IMR-90 (cell line): Measurements from ENCODE around the gene AP3B1. TPM values are rescaled to one million over a fixed set of nuclear protein-coding genes. Genes with fewer than 3 reads are reported as not detected.

Source experiments
- ATAC-seq: fragments of 200-7000 bp; cut with Tn5 transposase; 2 replicates; pipeline ENCODE4 v1.9.1; 2020; ENCODE audit warnings: low read depth, mild to moderate bottlenecking, moderate library complexity
- BruUV-seq: library from RNA; stranded (reverse); fragments of 400-500 nt; replicated peaks from 2 replicates; lab custom pipeline; 2021; lab: Mats Ljungman, UMichigan
- CTCF ChIA-PET: fragments of 300-600 bp; formaldehyde crosslinking; extraction: SDS; loops from one replicate; lab custom pipeline; 2021; ENCODE audit warnings: antibody characterized with exemption; lab: Yijun Ruan, JAX
- POLR2A ChIA-PET: fragments of 300-600 bp; sonication (Branson Sonifier 250); formaldehyde crosslinking; loops from one replicate; lab custom pipeline; 2022; ENCODE audit warnings: antibody characterized with exemption; ENCODE audit not compliant: unreplicated experiment; lab: Charles Lee
- DNase-seq: peaks from one replicate; pipeline ENCODE4 v3.0.0; 2013
- H2AFZ ChIP-seq: replicated peaks from 2 replicates; pipeline ENCODE3; 2013; ENCODE audit warnings: low read length, mild to moderate bottlenecking; ENCODE audit not compliant: poor library complexity
- H2AK5ac ChIP-seq: 2 replicates; pipeline ENCODE4 v1.6.1; 2013; ENCODE audit warnings: low read depth, low read length, inconsistent platforms
- H2AK9ac ChIP-seq: replicated peaks from 2 replicates; pipeline ENCODE3; 2013; ENCODE audit warnings: mild to moderate bottlenecking, low read depth, low read length, moderate library complexity; ENCODE audit not compliant: poor library complexity
- H2BK120ac ChIP-seq: 2 replicates; pipeline ENCODE4 v1.6.1; 2013; ENCODE audit warnings: low read depth, low read length, inconsistent platforms
- H2BK15ac ChIP-seq: 3 replicates; pipeline ENCODE4 v1.6.1; 2013; ENCODE audit warnings: low read depth, low read length, inconsistent platforms
- H2BK20ac ChIP-seq: 2 replicates; pipeline ENCODE4 v1.6.1; 2013; ENCODE audit warnings: low read depth, mild to moderate bottlenecking, inconsistent platforms, low read length, moderate library complexity
- H2BK5ac ChIP-seq: 2 replicates; pipeline ENCODE4 v1.6.1; 2013; ENCODE audit warnings: mild to moderate bottlenecking, low read depth, low read length, inconsistent platforms; ENCODE audit not compliant: poor library complexity, severe bottlenecking
- H3K14ac ChIP-seq: replicated peaks from 2 replicates; pipeline ENCODE4 v1.6.1; 2013; ENCODE audit warnings: low read depth, low read length, inconsistent platforms
- H3K18ac ChIP-seq: 2 replicates; pipeline ENCODE4 v1.6.1; 2013; ENCODE audit warnings: low read depth, low read length, control low read depth
- H3K23ac ChIP-seq: 2 replicates; pipeline ENCODE4 v1.6.1; 2013; ENCODE audit warnings: low read depth, low read length, inconsistent platforms
- H3K27ac ChIP-seq: 2 replicates; pipeline ENCODE4 v1.5.1; 2013; ENCODE audit warnings: mild to moderate bottlenecking, control low read depth, low read length; ENCODE audit not compliant: insufficient read depth
- H3K27me3 ChIP-seq: 2 replicates; pipeline ENCODE4 v1.6.1; 2013; ENCODE audit warnings: low read length; ENCODE audit not compliant: control insufficient read depth, insufficient read depth
- H3K36me3 ChIP-seq: 2 replicates; pipeline ENCODE4 v1.6.1; 2013; ENCODE audit warnings: low read length, mixed read lengths; ENCODE audit not compliant: control insufficient read depth, insufficient read depth
- H3K4ac ChIP-seq: 2 replicates; pipeline ENCODE4 v1.6.1; 2013; ENCODE audit warnings: low read depth, low read length, inconsistent platforms
- H3K4me1 ChIP-seq: 2 replicates; pipeline ENCODE4 v1.6.1; 2013; ENCODE audit warnings: low read length, mixed read lengths; ENCODE audit not compliant: control insufficient read depth, insufficient read depth
- H3K4me2 ChIP-seq: 2 replicates; pipeline ENCODE4 v1.6.1; 2013; ENCODE audit warnings: low read depth, mild to moderate bottlenecking, control low read depth, low read length, moderate library complexity
- H3K4me3 ChIP-seq: 2 replicates; pipeline ENCODE4 v1.5.1; 2013; ENCODE audit warnings: low read depth, mild to moderate bottlenecking, control low read depth, low read length, moderate library complexity; ENCODE audit not compliant: insufficient read depth
- H3K56ac ChIP-seq: 2 replicates; pipeline ENCODE4 v1.6.1; 2013; ENCODE audit warnings: low read length, inconsistent platforms; ENCODE audit not compliant: insufficient read depth; ENCODE audit errors: extremely low read depth
- H3K79me1 ChIP-seq, 2 experiments: 2 replicates each; pipeline ENCODE4 v1.6.1; 2013; ENCODE audit warnings: low read length in 2 of 2, inconsistent platforms in 1 of 2, low read depth in 1 of 2
- H3K9ac ChIP-seq: 2 replicates; pipeline ENCODE4 v1.6.1; 2013; ENCODE audit warnings: low read depth, low read length, control low read depth
- H3K9me1 ChIP-seq: 2 replicates; pipeline ENCODE4 v1.6.1; 2013; ENCODE audit warnings: low read length, inconsistent platforms; ENCODE audit not compliant: insufficient read depth
- H3K9me3 ChIP-seq: 2 replicates; pipeline ENCODE4 v1.6.1; 2013; ENCODE audit warnings: low read length; ENCODE audit not compliant: control insufficient read depth, insufficient read depth
- H4K20me1 ChIP-seq: 2 replicates; pipeline ENCODE4 v1.6.1; 2013; ENCODE audit warnings: low read length, inconsistent platforms; ENCODE audit not compliant: insufficient read depth
- H4K5ac ChIP-seq: 2 replicates; pipeline ENCODE4 v1.6.1; 2013; ENCODE audit warnings: mild to moderate bottlenecking, low read depth, low read length, control low read depth
- H4K8ac ChIP-seq, 2 experiments: 2 replicates each; pipeline ENCODE4 v1.6.1; 2013; ENCODE audit warnings: low read depth in 2 of 2, low read length in 2 of 2, control low read depth in 1 of 2, inconsistent platforms in 1 of 2
- H4K91ac ChIP-seq: 2 replicates; pipeline ENCODE4 v1.6.1; 2013; ENCODE audit warnings: low read depth, low read length, inconsistent platforms; ENCODE audit not compliant: insufficient read depth
- BHLHE40 ChIP-seq: fragments of 150-350 bp; IDR thresholded peaks from 2 replicates; pipeline ENCODE4 v1.6.1; 2016; ENCODE audit warnings: mild to moderate bottlenecking, low read depth, low read length
- CEBPB ChIP-seq: IDR thresholded peaks from 2 replicates; pipeline ENCODE4 v1.6.1; 2012; ENCODE audit warnings: low read depth, low read length, improper control_type of control experiment
- CHD1 ChIP-seq: IDR thresholded peaks from 2 replicates; pipeline ENCODE4 v1.6.1; 2012; ENCODE audit warnings: low read depth, low read length, improper control_type of control experiment
- FOS ChIP-seq: fragments of 150-350 bp; IDR thresholded peaks from 2 replicates; pipeline ENCODE4 v1.6.1; 2016; ENCODE audit warnings: low read depth, low read length
- MAFK ChIP-seq: IDR thresholded peaks from 2 replicates; pipeline ENCODE4 v1.6.1; 2012; ENCODE audit warnings: low read depth, low read length, improper control_type of control experiment
- MAZ ChIP-seq: IDR thresholded peaks from 2 replicates; pipeline ENCODE4 v1.6.1; 2012; ENCODE audit warnings: low read depth, mild to moderate bottlenecking, low read length, improper control_type of control experiment, moderate library complexity, borderline replicate concordance
- MXI1 ChIP-seq: IDR thresholded peaks from 2 replicates; pipeline ENCODE4 v1.6.1; 2012; ENCODE audit warnings: low read depth, mild to moderate bottlenecking, low read length, moderate library complexity, borderline replicate concordance
- NFE2L2 ChIP-seq: fragments of 150-350 bp; IDR thresholded peaks from 2 replicates; pipeline ENCODE4 v1.6.1; 2016; ENCODE audit warnings: low read depth, mild to moderate bottlenecking, low read length
- POLR2A ChIP-seq: IDR thresholded peaks from 2 replicates; pipeline ENCODE4 v1.6.1; 2012; ENCODE audit warnings: mild to moderate bottlenecking, low read depth, low read length
- RAD21 ChIP-seq: IDR thresholded peaks from 2 replicates; pipeline ENCODE4 v1.6.1; 2012; ENCODE audit warnings: low read length, improper control_type of control experiment
- RCOR1 ChIP-seq: IDR thresholded peaks from 2 replicates; pipeline ENCODE4 v1.6.1; 2012; ENCODE audit warnings: mild to moderate bottlenecking, low read length, improper control_type of control experiment; ENCODE audit not compliant: insufficient replicate concordance
- RFX5 ChIP-seq: IDR thresholded peaks from 2 replicates; pipeline ENCODE4 v1.8.0; 2012; ENCODE audit warnings: low read depth, mild to moderate bottlenecking, low read length, moderate library complexity
- SMC3 ChIP-seq: fragments of 150-350 bp; IDR thresholded peaks from 2 replicates; pipeline ENCODE4 v1.6.1; 2016; ENCODE audit warnings: low read depth, mild to moderate bottlenecking, antibody characterized with exemption, low read length, moderate library complexity
- WGBS, 2 experiments: methylation state at CpG; one replicate each; pipeline versions ENCODE4 v1.1.5 to v1.1.7; 2013; ENCODE audit warnings: missing lambda C conversion rate in 2 of 2; ENCODE audit not compliant: insufficient read length in 1 of 2; ENCODE audit errors: extremely low coverage in 2 of 2; 5-methylcytosine and 5-hydroxymethylcytosine counted together
- dilution Hi-C: fragments of 300-500 bp; cut with HindIII; formaldehyde crosslinking; loops from one replicate; pipeline ENCODE4 v1.14.3; 2018; ENCODE audit warnings: low sequenced_read_pairs; ENCODE audit not compliant: unreplicated experiment
- in situ Hi-C: fragments of 300-500 bp; cut with MboI; formaldehyde crosslinking; loops from 3 replicates; pipeline ENCODE4 v1.14.3; 2019; ENCODE audit warnings: low sequenced_read_pairs, inconsistent platforms, mixed read lengths
- intact Hi-C: fragments of 100-400 bp; cut with micrococcal nuclease; formaldehyde crosslinking; loops from 2 replicates; pipeline ENCODE4 v1.10.0; 2022
- polyA plus RNA-seq, 3 experiments: library from polyadenylated mRNA; depleted of rRNA; stranded (reverse); fragments of >200 nt; gene quantifications; 2 replicates each; pipeline ENCODE4 v1.2.3, GENCODE V29; 2012; ENCODE audit warnings: low replicate concordance in 1 of 3
- total RNA-seq: library from RNA; depleted of rRNA; stranded (reverse); fragments of >200 nt; gene quantifications from 2 replicates; pipeline ENCODE4 v1.2.3, GENCODE V29; 2012
- TF ChIP-seq, protein P1 (sequence below): fragments of 150-350 bp; IDR thresholded peaks from 2 replicates; pipeline ENCODE4 v1.6.1; 2016; ENCODE audit warnings: low read depth, mild to moderate bottlenecking, low read length, moderate library complexity, borderline replicate concordance
- TF ChIP-seq, protein P2 (sequence below): fragments of 150-350 bp; IDR thresholded peaks from 2 replicates; pipeline ENCODE4 v1.6.1; 2017; ENCODE audit warnings: mild to moderate bottlenecking, antibody characterized with exemption, low read length, low read depth
- TF ChIP-seq, protein P3 (sequence below): conservative IDR thresholded peaks from 2 replicates; pipeline ENCODE4 v1.5.1; 2012; ENCODE audit warnings: mild to moderate bottlenecking, low read depth, low read length, improper control_type of control experiment

AP3B1 gene
- total and polyA plus RNA-seq, 2 of the 4 experiments (the other 2 are of a cell fraction): 33.1 to 59.0 TPM

DNA sequence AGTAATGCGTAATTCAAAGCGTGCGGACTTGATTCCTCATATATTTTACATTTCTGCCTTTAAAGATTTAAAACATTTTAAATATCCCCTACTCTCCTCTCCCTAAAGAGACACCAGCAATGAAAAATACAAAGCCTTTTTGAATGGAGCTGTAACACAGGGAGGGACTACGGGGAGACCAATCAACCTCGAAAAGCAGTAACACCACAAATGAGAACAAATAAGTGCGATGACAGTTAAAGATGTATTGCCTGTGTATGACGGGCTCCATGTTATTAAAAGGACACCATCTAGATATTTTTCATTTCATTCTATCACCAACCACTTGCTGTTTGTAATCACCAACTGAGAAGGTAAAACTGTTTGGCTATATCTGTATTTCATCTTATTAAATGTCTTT is 288.0 kb downstream of the AP3B1 start:
- DNase-seq (no peak), ATAC-seq (no peak)
- in situ Hi-C loops (no loop called here), dilution Hi-C loops (no loop called here), intact Hi-C loops (loop anchor here (5.0 to 10.0 kb wide), 2 partner anchors 229 to 362 kb away; partner anchors contain the start of gene TBCA)
- Histone ChIP-seq H4K5ac (no peak overlapping the region), H2BK20ac (no peak overlapping the region), H2BK15ac (no peak overlapping the region), H4K20me1 (no peaks in the 10 kb centered on the region), H3K4me1 (peaks cover 10% of the 10 kb centered on the region), H2BK5ac (no peak overlapping the region), H4K8ac (no peak overlapping the region), H3K18ac (no peak overlapping the region), H3K4me2 (no peak overlapping the region), H3K56ac (no peak overlapping the region), H2AK9ac (no peak overlapping the region), H2AK5ac (no peak overlapping the region), H3K9me1 (peaks cover 8% of the 10 kb centered on the region; the same call in 1 of the 2 replicates), H2AFZ (no peak overlapping the region), H3K27ac (no peak overlapping the region), H3K9ac (no peak overlapping the region), H3K4ac (no peak overlapping the region), H2BK120ac (no peak overlapping the region), H3K36me3 (peaks cover 2% of the 10 kb centered on the region), H3K27me3 (no peaks in the 10 kb centered on the region), H3K9me3 (no peaks in the 10 kb centered on the region), H3K79me1 (peaks cover 6 to 8% of the 10 kb centered on the region in 2 experiments), H3K23ac (no peak overlapping the region), H4K91ac (no peak overlapping the region), H3K4me3 (no peak overlapping the region), H3K14ac (no peak overlapping the region)
- TF ChIP-seq FOS: no peak
- TF ChIP-seq MAZ: no peak
- TF ChIP-seq RFX5: no peak
- TF ChIP-seq, protein P1, sequence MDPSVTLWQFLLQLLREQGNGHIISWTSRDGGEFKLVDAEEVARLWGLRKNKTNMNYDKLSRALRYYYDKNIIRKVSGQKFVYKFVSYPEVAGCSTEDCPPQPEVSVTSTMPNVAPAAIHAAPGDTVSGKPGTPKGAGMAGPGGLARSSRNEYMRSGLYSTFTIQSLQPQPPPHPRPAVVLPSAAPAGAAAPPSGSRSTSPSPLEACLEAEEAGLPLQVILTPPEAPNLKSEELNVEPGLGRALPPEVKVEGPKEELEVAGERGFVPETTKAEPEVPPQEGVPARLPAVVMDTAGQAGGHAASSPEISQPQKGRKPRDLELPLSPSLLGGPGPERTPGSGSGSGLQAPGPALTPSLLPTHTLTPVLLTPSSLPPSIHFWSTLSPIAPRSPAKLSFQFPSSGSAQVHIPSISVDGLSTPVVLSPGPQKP: no peak
- no peak for TF ChIP-seq SMC3
- no peak for TF ChIP-seq CEBPB
- TF ChIP-seq BHLHE40: no peak
- no peak for TF ChIP-seq NFE2L2
- no peak for TF ChIP-seq RAD21
- TF ChIP-seq POLR2A: no peak
- TF ChIP-seq MAFK: no peak
- no peak for TF ChIP-seq RCOR1
- TF ChIP-seq, protein P2, sequence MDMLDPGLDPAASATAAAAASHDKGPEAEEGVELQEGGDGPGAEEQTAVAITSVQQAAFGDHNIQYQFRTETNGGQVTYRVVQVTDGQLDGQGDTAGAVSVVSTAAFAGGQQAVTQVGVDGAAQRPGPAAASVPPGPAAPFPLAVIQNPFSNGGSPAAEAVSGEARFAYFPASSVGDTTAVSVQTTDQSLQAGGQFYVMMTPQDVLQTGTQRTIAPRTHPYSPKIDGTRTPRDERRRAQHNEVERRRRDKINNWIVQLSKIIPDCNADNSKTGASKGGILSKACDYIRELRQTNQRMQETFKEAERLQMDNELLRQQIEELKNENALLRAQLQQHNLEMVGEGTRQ: no peak
- TF ChIP-seq, protein P3, sequence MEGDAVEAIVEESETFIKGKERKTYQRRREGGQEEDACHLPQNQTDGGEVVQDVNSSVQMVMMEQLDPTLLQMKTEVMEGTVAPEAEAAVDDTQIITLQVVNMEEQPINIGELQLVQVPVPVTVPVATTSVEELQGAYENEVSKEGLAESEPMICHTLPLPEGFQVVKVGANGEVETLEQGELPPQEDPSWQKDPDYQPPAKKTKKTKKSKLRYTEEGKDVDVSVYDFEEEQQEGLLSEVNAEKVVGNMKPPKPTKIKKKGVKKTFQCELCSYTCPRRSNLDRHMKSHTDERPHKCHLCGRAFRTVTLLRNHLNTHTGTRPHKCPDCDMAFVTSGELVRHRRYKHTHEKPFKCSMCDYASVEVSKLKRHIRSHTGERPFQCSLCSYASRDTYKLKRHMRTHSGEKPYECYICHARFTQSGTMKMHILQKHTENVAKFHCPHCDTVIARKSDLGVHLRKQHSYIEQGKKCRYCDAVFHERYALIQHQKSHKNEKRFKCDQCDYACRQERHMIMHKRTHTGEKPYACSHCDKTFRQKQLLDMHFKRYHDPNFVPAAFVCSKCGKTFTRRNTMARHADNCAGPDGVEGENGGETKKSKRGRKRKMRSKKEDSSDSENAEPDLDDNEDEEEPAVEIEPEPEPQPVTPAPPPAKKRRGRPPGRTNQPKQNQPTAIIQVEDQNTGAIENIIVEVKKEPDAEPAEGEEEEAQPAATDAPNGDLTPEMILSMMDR: no peak
- TF ChIP-seq MXI1: no peak
- TF ChIP-seq CHD1: no peak
- CTCF ChIA-PET: interaction anchor here (0.7 kb wide), 1 partner anchor 583 kb away, joined by 4 read pairs; no protein-coding TSS in a partner anchor
- POLR2A ChIA-PET: no interaction called here
- no TSS peak for BruUV-seq
- no CpG with 5 or more reads among the region's 7 CpGs for WGBS, 2 experiments
